ENCODE measurements around the gene VAV2.

VAV2 gene

GRCh38 chr9:133991964-133992779 lies at the start of gene VAV2:
Gene VAV2 (minus strand): TSS chr9:133992324. CDS start chr9:133992278, 46 bp downstream.
- peak; percentile 51 for DNase-seq

GRCh38 chr9:134041649-134041962 lies 49.5 kb upstream of the VAV2 start:
- no peak for DNase-seq

GRCh38 chr9:134040781-134041648 lies 48.9 kb upstream of the VAV2 start:
- no peak for DNase-seq

DNA sequence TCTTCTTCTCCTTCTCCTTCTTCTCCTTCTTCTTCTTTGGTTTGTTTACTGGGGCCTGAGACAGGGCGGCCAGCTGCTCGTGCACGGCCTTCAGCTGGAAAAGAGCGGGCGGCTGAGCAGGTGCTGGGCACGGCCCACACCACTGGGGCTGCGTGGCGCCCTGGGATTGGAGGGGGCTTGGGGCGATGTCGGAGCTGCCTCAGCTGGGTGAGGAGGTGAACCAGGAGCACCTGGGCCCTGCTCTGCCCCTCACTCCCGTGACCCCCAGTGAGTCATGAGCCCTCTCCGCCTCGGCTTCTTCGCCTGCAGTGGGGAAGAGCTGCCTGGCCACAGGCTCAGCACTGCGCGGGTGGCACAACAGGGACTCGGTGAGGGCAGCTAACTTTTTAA lies 48.0 kb upstream of the VAV2 start:
- DNase-seq, result no peak

- DNase-seq, result no peak
These were observed 47.5 kb upstream of the VAV2 start for GRCh38 chr9:134039386-134040175.

DNA sequence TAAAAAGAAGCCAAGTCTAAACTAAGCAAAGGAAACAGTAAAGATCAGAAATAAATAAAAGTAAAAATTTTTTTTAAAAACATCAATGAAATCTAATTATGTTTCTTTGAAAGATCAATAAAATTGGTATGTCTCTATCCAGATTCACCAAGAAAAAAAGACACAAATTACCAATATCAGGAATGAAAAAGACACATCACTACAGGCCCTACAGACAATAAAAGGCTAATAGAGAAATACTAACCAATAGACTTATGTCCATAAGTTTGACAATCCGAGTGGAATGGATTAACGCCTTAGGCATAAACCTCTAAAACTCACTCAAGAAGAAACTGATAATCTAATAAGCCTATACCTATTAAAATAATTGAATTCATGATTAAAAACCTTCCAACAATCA lies 45.5 kb upstream of the VAV2 start:
- no peak for DNase-seq

GRCh38 chr9:134036130-134036529 lies 44.0 kb upstream of the VAV2 start:
- no peak for DNase-seq

- DNase-seq, result no peak
These were observed 43.2 kb upstream of the VAV2 start for GRCh38 chr9:134035041-134036039.

GRCh38 chr9:134034215-134035040 lies 42.3 kb upstream of the VAV2 start:
- no peak for DNase-seq

- no peak for DNase-seq
These were observed 41.5 kb upstream of the VAV2 start for GRCh38 chr9:134033516-134034214.

GRCh38 chr9:134032456-134033222 lies 40.5 kb upstream of the VAV2 start:
- DNase-seq, result no peak

DNA sequence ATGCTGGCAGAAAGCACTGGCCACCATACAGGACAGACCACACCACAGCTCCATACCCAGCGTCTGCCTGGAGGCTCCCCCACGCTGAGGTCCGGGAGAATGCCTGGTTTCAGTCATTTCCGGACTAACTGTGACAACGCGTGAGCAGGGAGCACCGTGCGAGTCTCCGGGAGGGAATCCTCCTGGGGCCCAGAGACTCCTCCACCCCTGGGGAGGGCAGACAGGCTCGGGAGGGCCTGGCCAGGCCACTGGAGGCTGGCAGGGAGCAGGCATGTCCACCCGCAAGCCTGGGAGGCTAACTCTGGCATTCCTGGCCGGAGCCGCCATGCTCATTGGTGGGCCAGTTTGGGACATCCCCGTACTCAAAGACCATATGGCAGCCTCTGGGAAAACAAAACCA lies 39.7 kb upstream of the VAV2 start:
- no peak for DNase-seq

DNA sequence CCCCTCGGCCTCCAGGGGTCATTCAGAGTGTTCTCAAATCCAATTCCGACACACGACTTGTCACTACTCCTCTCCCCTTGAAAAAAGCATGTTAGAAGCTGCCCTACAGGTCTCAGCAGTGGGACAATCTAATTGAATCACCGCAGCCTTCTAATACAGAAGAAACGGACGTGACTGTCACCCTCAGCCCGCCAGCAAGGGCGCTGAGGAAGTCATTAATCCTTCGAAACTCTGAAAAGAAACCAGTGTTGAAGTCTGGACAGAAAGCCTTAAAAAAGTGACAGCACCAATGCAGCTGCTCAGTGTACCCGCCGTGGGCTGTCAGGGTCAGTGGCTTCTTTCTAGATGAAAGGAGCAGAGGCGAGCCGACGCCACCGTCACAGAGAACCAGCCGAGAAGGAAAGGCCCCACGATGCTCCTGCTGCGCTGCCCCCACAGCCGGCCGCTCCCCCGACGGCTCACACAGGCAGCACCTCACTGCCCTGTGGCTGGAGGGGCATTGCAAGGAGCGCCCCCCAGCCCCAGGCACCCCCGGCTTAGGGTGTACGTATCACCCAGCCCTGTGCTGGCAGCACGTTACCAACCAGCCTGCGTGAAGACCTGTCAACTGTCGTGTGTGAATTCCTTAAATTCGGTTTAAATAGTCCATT lies 38.8 kb upstream of the VAV2 start:
- DNase-seq, result no peak

GRCh38 chr9:134029248-134030226 lies 37.4 kb upstream of the VAV2 start:
- DNase-seq, result no peak

- DNase-seq, result no peak
These were observed 36.6 kb upstream of the VAV2 start for GRCh38 chr9:134028575-134029247.

GRCh38 chr9:134028076-134028475 lies 36.0 kb upstream of the VAV2 start:
- DNase-seq, result no peak

DNA sequence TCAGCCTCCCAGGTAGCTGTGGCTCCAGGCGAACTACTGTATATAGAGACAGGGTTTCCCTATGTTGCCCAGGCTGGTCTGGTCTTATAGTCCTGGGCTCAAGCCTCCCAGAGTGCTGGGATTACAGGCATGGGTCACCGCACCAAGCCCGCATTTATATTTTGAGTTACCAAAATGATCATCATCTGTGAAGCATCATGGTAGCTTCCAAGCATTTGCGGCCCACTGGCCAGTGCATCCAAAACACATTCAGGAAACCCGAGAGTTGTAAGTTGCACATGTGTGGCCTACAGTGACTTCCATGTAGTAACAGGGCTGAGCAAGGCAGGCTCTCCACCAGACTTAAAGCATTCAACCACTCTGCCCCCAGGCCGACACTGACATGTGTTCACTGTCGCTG lies 35.4 kb upstream of the VAV2 start:
- no peak for DNase-seq

All from HCEC 1CT (cell line).